GM19468 (cell line): ENCODE data around the gene CEBPB.
"Not testable (repeated sequence)": the region's sequence is repeated elsewhere in the genome, so short reads cannot be mapped to it uniquely, and the experiment has no call there.

Experiments used
- ATAC-seq: cut with Tn5 transposase; IDR thresholded peaks from one replicate; pipeline ENCODE4 v1.9.1; 2021; ENCODE audit warnings: mild to moderate bottlenecking, moderate library complexity, moderate number of reproducible peaks; ENCODE audit not compliant: unreplicated experiment; ENCODE audit errors: extremely low read depth

The CEBPB gene

GRCh38 chr20:50191544-50192363, 1.1 kb downstream of the CEBPB start:
- no peak for ATAC-seq

- no peak for ATAC-seq
Observed at GRCh38 chr20:50192364-50193198, 2.0 kb downstream of the CEBPB start.

- no peak for ATAC-seq
Observed at GRCh38 chr20:50193199-50193835, 2.7 kb downstream of the CEBPB start.

GRCh38 chr20:50193836-50194421, 3.3 kb downstream of the CEBPB start:
- ATAC-seq, result no peak

GRCh38 chr20:50194422-50194830, 3.8 kb downstream of the CEBPB start:
- ATAC-seq, result no peak

GRCh38 chr20:50194831-50195523, 4.3 kb downstream of the CEBPB start:
- no peak for ATAC-seq

GRCh38 chr20:50195524-50196120, 5.0 kb downstream of the CEBPB start:
- ATAC-seq, result no peak

- ATAC-seq, result no peak
Observed at GRCh38 chr20:50196248-50196647, 5.6 kb downstream of the CEBPB start.

GRCh38 chr20:50196896-50197295, 6.3 kb downstream of the CEBPB start:
- ATAC-seq, result no peak

- no peak for ATAC-seq
Observed at GRCh38 chr20:50197463-50198179, 7.0 kb downstream of the CEBPB start.

- ATAC-seq, result no peak
Observed at GRCh38 chr20:50198180-50198666, 7.6 kb downstream of the CEBPB start.

- ATAC-seq, result no peak
Observed at GRCh38 chr20:50198716-50199115, 8.1 kb downstream of the CEBPB start.

- no peak for ATAC-seq
Observed at GRCh38 chr20:50199703-50200102, 9.1 kb downstream of the CEBPB start.

GRCh38 chr20:50200482-50201104, 10.0 kb downstream of the CEBPB start:
- no peak for ATAC-seq

GRCh38 chr20:50201710-50202109, 11.1 kb downstream of the CEBPB start:
- not testable (repeated sequence) for ATAC-seq

- ATAC-seq, result no peak
Observed at GRCh38 chr20:50202677-50203076, 12.0 kb downstream of the CEBPB start.

GRCh38 chr20:50203951-50204937, 13.6 kb downstream of the CEBPB start:
- no peak for ATAC-seq
